Measurements from ENCODE around the gene SRSF3.
"Not testable (repeated sequence)": the region's sequence is repeated elsewhere in the genome, so short reads cannot be mapped to it uniquely, and the experiment has no call there.

Gene SRSF3

DNA sequence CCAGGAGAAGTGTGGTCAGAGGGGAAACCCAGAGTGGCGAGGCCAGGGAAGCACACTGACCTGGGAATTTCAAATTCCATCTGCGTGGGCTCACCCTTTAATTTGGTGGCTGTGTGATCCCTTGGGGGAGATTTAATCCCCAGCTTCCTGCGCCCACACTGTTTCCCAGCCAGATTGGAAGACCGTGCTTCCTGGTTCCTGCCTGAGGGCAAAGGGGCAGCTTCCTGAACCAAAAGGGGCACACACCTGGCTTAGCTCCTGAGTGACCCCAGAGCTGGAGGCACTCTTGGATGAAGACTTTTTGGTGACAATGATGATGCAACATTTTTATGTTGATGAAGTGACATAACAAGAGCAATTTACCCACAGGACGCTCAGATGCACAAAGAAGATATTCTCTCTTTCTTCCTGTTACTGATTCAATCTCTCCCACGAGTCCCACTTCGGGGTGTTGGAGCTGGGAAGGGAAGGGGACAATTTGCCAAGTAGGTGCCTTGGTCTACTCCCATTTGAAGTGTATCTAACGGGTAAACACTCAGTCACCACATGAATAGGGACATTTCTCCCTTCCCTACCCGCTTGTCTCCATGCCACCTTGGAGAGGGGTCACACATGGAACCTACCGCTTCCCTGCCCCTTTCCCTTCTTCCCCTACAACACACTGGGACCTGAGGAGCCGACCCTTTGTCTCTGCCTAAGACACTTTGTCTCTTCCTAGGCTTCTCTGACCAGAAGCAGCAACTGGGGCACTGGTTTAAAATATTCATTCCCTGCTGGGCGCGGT lies 55.7 kb downstream of the SRSF3 start:
- no peak for DNase-seq (ENCODE audit: low spot score)

DNA sequence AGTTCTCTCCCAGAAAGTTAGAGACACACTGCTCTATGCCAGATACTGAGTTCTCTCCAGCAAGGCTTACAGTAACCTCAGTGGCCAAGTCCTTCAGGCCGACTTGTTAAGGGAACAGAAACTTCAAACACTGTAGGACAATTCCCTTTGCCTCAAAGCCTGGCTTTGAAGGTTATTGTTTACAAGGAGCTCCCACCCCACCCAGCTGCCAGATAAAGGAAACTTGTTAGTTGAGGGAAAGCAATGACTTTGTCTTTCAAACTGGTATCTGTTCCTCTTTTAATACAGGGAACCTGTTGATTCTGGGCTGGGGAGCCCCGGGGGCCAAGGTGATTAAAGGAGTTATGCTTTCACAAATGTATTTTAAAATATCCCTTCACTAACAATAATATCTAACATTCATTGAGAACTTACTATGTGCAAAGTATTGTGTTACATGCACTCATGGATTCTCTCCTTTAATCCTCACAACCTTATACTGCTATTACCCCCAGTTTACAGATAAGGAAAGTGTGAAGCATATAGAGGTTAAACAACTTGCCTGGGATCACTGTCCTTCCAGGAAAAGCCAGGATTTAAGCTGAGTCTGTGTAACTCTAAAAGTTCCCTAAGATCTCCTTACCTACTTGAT lies 56.8 kb downstream of the SRSF3 start:
- DNase-seq (ENCODE audit: low spot score), result no peak

DNA sequence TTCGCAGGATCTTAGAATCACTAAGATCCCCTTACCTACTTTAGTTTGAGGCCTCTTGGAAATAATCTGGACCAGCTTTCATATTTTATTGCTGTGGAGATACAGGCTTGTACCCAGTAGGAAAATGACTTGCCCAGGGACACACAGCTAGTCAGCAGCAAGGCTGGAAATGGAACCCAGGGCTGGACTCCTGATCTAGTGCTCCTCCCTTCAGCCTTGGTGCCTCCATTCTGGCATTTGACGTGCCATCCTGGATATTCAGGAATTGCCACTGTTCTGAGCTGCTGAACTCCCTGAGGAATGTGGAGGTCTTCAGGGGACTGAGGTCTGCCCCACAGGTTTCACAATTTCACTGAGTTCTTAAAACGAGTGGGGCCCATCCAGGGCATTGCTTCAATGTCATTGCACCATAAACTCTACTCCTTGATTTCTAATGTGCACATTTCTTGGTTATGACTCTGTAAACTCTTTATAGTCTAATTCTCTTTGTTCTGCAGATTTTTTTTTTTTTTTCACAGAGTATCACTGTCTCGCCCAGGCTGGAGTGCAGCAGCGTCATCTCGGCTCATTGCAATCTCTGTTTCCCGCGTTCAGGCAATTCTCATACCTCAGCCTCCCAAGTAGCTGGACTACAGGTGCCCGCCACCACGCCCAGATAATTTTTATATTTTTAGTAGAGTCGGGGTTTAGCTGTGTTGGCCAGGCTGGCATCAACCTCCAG lies 57.7 kb downstream of the SRSF3 start:
- no peak for DNase-seq (ENCODE audit: low spot score)

DNA sequence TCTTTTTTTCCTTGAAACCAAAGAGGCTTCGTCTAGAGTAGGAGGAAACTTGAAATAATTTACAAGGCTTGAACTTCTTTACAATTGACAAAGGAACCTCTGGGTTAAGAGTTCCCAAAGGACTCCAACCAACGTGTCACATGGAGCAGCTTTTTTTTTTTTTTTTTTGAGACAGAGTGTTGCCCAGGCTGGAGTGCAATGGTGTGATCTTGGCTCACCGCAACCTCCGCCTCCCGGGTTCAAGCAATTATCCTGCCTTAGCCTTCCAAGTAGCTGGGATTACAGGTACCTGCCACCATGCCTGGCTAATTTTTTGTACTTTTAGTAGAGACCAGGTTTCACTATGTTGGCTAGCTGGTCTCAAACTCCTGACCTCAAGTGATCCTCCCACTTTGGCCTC lies 60.3 kb downstream of the SRSF3 start:
- DNase-seq (ENCODE audit: low spot score), result not testable (repeated sequence)

Data from hematopoietic multipotent progenitor cell treated with erythropoietin and hydrocortisone succinate and interleukin-3 and kit ligand, for 15 days (in vitro differentiated cells).